Measurements from ENCODE around the gene PFN3.

Gene PFN3

GRCh38 chr5:177355868-177356168, 44.6 kb downstream of the PFN3 start:
- DNase-seq = no peak
- Histone ChIP-seq H2AK5ac (ENCODE audit: low read length) (no peak overlapping the region), H3K27ac (ENCODE audit: low read depth, low read length) (no peak overlapping the region), H3K79me2 (ENCODE audit: control insufficient read depth, insufficient read depth, low read length) (peaks cover 5% of the 10 kb centered on the region), H4K8ac (ENCODE audit: low read depth, low read length) (no peak overlapping the region), H3K79me1 (ENCODE audit: low read length) (peaks cover 5% of the 10 kb centered on the region), H2BK5ac (ENCODE audit: low read length) (no peak overlapping the region), H3K4me3 (ENCODE audit: low read length) (no peak overlapping the region), H3K36me3 (ENCODE audit: control insufficient read depth, insufficient read depth, low read length) (no peaks in the 10 kb centered on the region), H3K9ac (ENCODE audit: low read length) (no peak overlapping the region), H3K4ac (ENCODE audit: low read depth, low read length) (no peak overlapping the region), H2BK15ac (replicated peaks; ENCODE audit: low read depth) (no peak overlapping the region), H2BK120ac (ENCODE audit: low read depth, low read length) (no peak overlapping the region), H3K4me1 (ENCODE audit: control insufficient read depth, low read depth, low read length) (peaks cover under 1% of the 10 kb centered on the region), H3K4me2 (ENCODE audit: low read length) (no peak overlapping the region), H3K56ac (ENCODE audit: low read length) (no peak overlapping the region), H3K23ac (ENCODE audit: low read length) (no peak overlapping the region), H4K5ac (ENCODE audit: low read length) (no peak overlapping the region), H3K27me3 (ENCODE audit: insufficient read depth, low read length, poor library complexity) (no peaks in the 10 kb centered on the region), H3K18ac (ENCODE audit: low read length) (no peak overlapping the region)
- WGBS (ENCODE audit: extremely low coverage, insufficient coverage, low lambda C conversion rate) = no CpG with 5 or more reads among the region's 1 CpG

GRCh38 chr5:177355162-177355867, 45.1 kb downstream of the PFN3 start:
- Histone ChIP-seq H3K27me3 (ENCODE audit: insufficient read depth, low read length, poor library complexity) (no peaks in the 10 kb centered on the region), H3K4me1 (ENCODE audit: control insufficient read depth, low read depth, low read length) (peaks cover 4% of the 10 kb centered on the region), H3K79me1 (ENCODE audit: low read length) (peaks cover 10% of the 10 kb centered on the region), H3K36me3 (ENCODE audit: control insufficient read depth, insufficient read depth, low read length) (no peaks in the 10 kb centered on the region), H2BK5ac (ENCODE audit: low read length) (no peak overlapping the region), H3K4me3 (ENCODE audit: low read length) (no peak overlapping the region), H3K4me2 (ENCODE audit: low read length) (no peak overlapping the region), H2BK15ac (replicated peaks; ENCODE audit: low read depth) (no peak overlapping the region), H3K27ac (ENCODE audit: low read depth, low read length) (no peak overlapping the region), H2AK5ac (ENCODE audit: low read length) (no peak overlapping the region), H3K9ac (ENCODE audit: low read length) (no peak overlapping the region), H3K23ac (ENCODE audit: low read length) (no peak overlapping the region), H3K56ac (ENCODE audit: low read length) (no peak overlapping the region), H3K18ac (ENCODE audit: low read length) (no peak overlapping the region), H2BK120ac (ENCODE audit: low read depth, low read length) (no peak overlapping the region), H3K79me2 (ENCODE audit: control insufficient read depth, insufficient read depth, low read length) (peaks cover 10% of the 10 kb centered on the region), H4K8ac (ENCODE audit: low read depth, low read length) (no peak overlapping the region), H3K4ac (ENCODE audit: low read depth, low read length) (no peak overlapping the region), H4K5ac (ENCODE audit: low read length) (no peak overlapping the region)
- no peak for DNase-seq
- WGBS (ENCODE audit: extremely low coverage, insufficient coverage, low lambda C conversion rate) = no CpG with 5 or more reads among the region's 1 CpG

- no peak overlapping the region for H3K27ac ChIP-seq (ENCODE audit: low read depth, low read length)
- no CpG with 5 or more reads among the region's 3 CpGs for WGBS (ENCODE audit: extremely low coverage, insufficient coverage, low lambda C conversion rate)
These were observed 45.8 kb downstream of the PFN3 start for GRCh38 chr5:177354711-177355110.

GRCh38 chr5:177354256-177354655, 46.2 kb downstream of the PFN3 start:
- Histone ChIP-seq H3K9ac (ENCODE audit: low read length) (no peak overlapping the region), H3K4me1 (ENCODE audit: control insufficient read depth, low read depth, low read length) (peaks cover 4% of the 10 kb centered on the region), H3K4me3 (ENCODE audit: low read length) (no peak overlapping the region), H3K79me1 (ENCODE audit: low read length) (peaks cover 17% of the 10 kb centered on the region), H4K8ac (ENCODE audit: low read depth, low read length) (no peak overlapping the region), H3K27ac (ENCODE audit: low read depth, low read length) (no peak overlapping the region), H3K18ac (ENCODE audit: low read length) (no peak overlapping the region), H2BK15ac (replicated peaks; ENCODE audit: low read depth) (no peak overlapping the region), H2BK5ac (ENCODE audit: low read length) (no peak overlapping the region), H3K36me3 (ENCODE audit: control insufficient read depth, insufficient read depth, low read length) (no peaks in the 10 kb centered on the region), H2AK5ac (ENCODE audit: low read length) (no peak overlapping the region), H3K4me2 (ENCODE audit: low read length) (no peak overlapping the region), H2BK120ac (ENCODE audit: low read depth, low read length) (no peak overlapping the region), H3K56ac (ENCODE audit: low read length) (no peak overlapping the region), H3K23ac (ENCODE audit: low read length) (no peak overlapping the region), H3K27me3 (ENCODE audit: insufficient read depth, low read length, poor library complexity) (no peaks in the 10 kb centered on the region), H3K4ac (ENCODE audit: low read depth, low read length) (no peak overlapping the region), H3K79me2 (ENCODE audit: control insufficient read depth, insufficient read depth, low read length) (peaks cover 19% of the 10 kb centered on the region), H4K5ac (ENCODE audit: low read length) (no peak overlapping the region)
- no peak for DNase-seq
- WGBS (ENCODE audit: extremely low coverage, insufficient coverage, low lambda C conversion rate) = no CpG with 5 or more reads among the region's 3 CpGs

More at GRCh38 chr5:177354711-177355110, 45.8 kb downstream of the PFN3 start:
- H3K4ac ChIP-seq (ENCODE audit: low read depth, low read length) = no peak overlapping the region
- H2BK120ac ChIP-seq (ENCODE audit: low read depth, low read length) = no peak overlapping the region
- H2BK15ac ChIP-seq (replicated peaks; ENCODE audit: low read depth) = no peak overlapping the region
- no peak overlapping the region for H3K4me2 ChIP-seq (ENCODE audit: low read length)
- H3K79me1 ChIP-seq (ENCODE audit: low read length) = peaks cover 16% of the 10 kb centered on the region
- H2AK5ac ChIP-seq (ENCODE audit: low read length) = no peak overlapping the region
- H3K9ac ChIP-seq (ENCODE audit: low read length) = no peak overlapping the region
- no peak overlapping the region for H3K56ac ChIP-seq (ENCODE audit: low read length)
- no peak overlapping the region for H3K23ac ChIP-seq (ENCODE audit: low read length)
- no peak overlapping the region for H2BK5ac ChIP-seq (ENCODE audit: low read length)
- no peak overlapping the region for H3K18ac ChIP-seq (ENCODE audit: low read length)
- H4K8ac ChIP-seq (ENCODE audit: low read depth, low read length) = no peak overlapping the region
- peaks cover 4% of the 10 kb centered on the region for H3K4me1 ChIP-seq (ENCODE audit: control insufficient read depth, low read depth, low read length)
- H3K27me3 ChIP-seq (ENCODE audit: insufficient read depth, low read length, poor library complexity) = no peaks in the 10 kb centered on the region
- no peak overlapping the region for H4K5ac ChIP-seq (ENCODE audit: low read length)
- H3K36me3 ChIP-seq (ENCODE audit: control insufficient read depth, insufficient read depth, low read length) = no peaks in the 10 kb centered on the region
- H3K79me2 ChIP-seq (ENCODE audit: control insufficient read depth, insufficient read depth, low read length) = peaks cover 16% of the 10 kb centered on the region
- DNase-seq = no peak
- H3K4me3 ChIP-seq (ENCODE audit: low read length) = no peak overlapping the region

GRCh38 chr5:177353093-177353492, 47.4 kb downstream of the PFN3 start:
- no CpG with 5 or more reads among the region's 5 CpGs for WGBS (ENCODE audit: extremely low coverage, insufficient coverage, low lambda C conversion rate)
- Histone ChIP-seq H3K9ac (ENCODE audit: low read length) (no peak overlapping the region), H3K4me1 (ENCODE audit: control insufficient read depth, low read depth, low read length) (peaks cover 4% of the 10 kb centered on the region), H4K5ac (ENCODE audit: low read length) (no peak overlapping the region), H3K27me3 (ENCODE audit: insufficient read depth, low read length, poor library complexity) (no peaks in the 10 kb centered on the region), H3K56ac (ENCODE audit: low read length) (no peak overlapping the region), H3K27ac (ENCODE audit: low read depth, low read length) (no peak overlapping the region), H3K18ac (ENCODE audit: low read length) (no peak overlapping the region), H3K79me1 (ENCODE audit: low read length) (peaks cover 18% of the 10 kb centered on the region), H3K4me2 (ENCODE audit: low read length) (no peak overlapping the region), H3K23ac (ENCODE audit: low read length) (no peak overlapping the region), H3K36me3 (ENCODE audit: control insufficient read depth, insufficient read depth, low read length) (no peaks in the 10 kb centered on the region), H3K79me2 (ENCODE audit: control insufficient read depth, insufficient read depth, low read length) (peaks cover 23% of the 10 kb centered on the region), H4K8ac (ENCODE audit: low read depth, low read length) (no peak overlapping the region), H2BK5ac (ENCODE audit: low read length) (no peak overlapping the region), H2BK15ac (replicated peaks; ENCODE audit: low read depth) (no peak overlapping the region), H3K4ac (ENCODE audit: low read depth, low read length) (no peak overlapping the region), H3K4me3 (ENCODE audit: low read length) (no peak overlapping the region), H2BK120ac (ENCODE audit: low read depth, low read length) (no peak overlapping the region), H2AK5ac (ENCODE audit: low read length) (no peak overlapping the region)
- DNase-seq = no peak

All from mesendoderm (in vitro differentiated cells).